SU-DHL-6 (cell line): ENCODE results near the gene EVL.

Experiments used
- EZH2phosphoT487 ChIP-seq: fragments of 200-600 bp; sonication (generic), shearing (Covaris generic); conservative IDR thresholded peaks from 2 replicates; pipeline ENCODE4 v1.6.1; 2018; ENCODE audit warnings: mild to moderate bottlenecking, antibody characterized with exemption, low read length, moderate library complexity, mixed read lengths
- TF ChIP-seq, protein P1 (sequence below): fragments of 200-600 bp; sonication (generic); IDR thresholded peaks from one replicate; pipeline ENCODE4 v1.5.1; 2017; ENCODE audit warnings: antibody characterized with exemption, mild to moderate bottlenecking, low read length, moderate library complexity; ENCODE audit not compliant: insufficient read depth, poor library complexity, severe bottlenecking

DNA sequence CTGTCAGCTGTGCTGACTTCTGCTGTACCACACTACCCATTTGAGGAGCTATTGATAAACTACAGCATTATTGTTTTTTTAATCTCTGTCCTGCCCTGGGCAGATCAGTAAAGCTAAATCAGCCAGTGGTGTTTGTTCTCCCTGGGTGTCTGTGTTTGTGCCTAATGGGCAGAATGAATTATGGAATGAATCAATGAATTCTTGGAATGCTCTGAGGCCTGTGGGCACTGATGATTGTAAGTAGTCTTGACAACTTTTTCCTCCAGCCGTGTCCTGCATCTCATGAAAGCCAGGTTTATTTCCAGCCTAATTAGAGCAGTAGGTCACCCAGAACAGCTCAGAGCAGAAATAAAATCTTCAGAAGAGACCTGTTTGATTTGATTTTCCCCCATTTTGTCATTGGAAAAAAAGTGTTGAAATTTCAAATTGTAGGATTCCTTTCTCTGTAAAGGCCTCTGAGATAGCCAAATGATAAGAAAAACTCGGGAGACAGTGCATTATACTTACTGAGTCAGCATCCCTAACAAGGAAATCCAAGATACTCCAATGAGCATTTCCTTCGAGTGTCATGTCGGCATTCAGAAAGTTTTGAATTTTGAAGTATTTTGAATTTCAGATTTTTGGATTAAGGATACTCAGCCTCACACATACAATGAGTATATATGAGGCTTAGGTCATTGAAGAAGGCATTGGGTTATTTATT is 19.4 kb upstream of the EVL start:
- TF ChIP-seq, protein P1, sequence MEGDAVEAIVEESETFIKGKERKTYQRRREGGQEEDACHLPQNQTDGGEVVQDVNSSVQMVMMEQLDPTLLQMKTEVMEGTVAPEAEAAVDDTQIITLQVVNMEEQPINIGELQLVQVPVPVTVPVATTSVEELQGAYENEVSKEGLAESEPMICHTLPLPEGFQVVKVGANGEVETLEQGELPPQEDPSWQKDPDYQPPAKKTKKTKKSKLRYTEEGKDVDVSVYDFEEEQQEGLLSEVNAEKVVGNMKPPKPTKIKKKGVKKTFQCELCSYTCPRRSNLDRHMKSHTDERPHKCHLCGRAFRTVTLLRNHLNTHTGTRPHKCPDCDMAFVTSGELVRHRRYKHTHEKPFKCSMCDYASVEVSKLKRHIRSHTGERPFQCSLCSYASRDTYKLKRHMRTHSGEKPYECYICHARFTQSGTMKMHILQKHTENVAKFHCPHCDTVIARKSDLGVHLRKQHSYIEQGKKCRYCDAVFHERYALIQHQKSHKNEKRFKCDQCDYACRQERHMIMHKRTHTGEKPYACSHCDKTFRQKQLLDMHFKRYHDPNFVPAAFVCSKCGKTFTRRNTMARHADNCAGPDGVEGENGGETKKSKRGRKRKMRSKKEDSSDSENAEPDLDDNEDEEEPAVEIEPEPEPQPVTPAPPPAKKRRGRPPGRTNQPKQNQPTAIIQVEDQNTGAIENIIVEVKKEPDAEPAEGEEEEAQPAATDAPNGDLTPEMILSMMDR, result no peak
- no peak for TF ChIP-seq EZH2phosphoT487
